HepG2 (cell line): Measurements from ENCODE around the gene PLLP. TPM values are rescaled to one million over a fixed set of nuclear protein-coding genes. Genes with fewer than 3 reads are reported as not detected.
A peak's percentile ranks its signal among the peaks of the same experiment; 100 is the strongest.

ENCODE experiments used
- ATAC-seq: fragments of 200-7000 bp; cut with Tn5 transposase; 3 replicates; pipeline ENCODE4 v1.9.1; 2020; ENCODE audit warnings: mild to moderate bottlenecking, moderate library complexity
- BruUV-seq: library from RNA; stranded (reverse); fragments of 400-500 nt; replicated peaks from 2 replicates; lab custom pipeline; 2021; lab: Mats Ljungman, UMichigan
- CTCF ChIA-PET: fragments of 300-600 bp; formaldehyde crosslinking; extraction: SDS; loops from one replicate; lab custom pipeline; 2021; ENCODE audit warnings: low total read pairs, inconsistent platforms, low intra/inter-chr PET ratio; lab: Yijun Ruan, JAX
- POLR2A ChIA-PET: fragments of 350-600 bp; sonication (Branson Sonifier 250); formaldehyde crosslinking; loops from one replicate; lab custom pipeline; 2020; ENCODE audit warnings: antibody characterized with exemption, inconsistent platforms; lab: Yijun Ruan, JAX
- DNase-seq: peaks from one replicate; pipeline ENCODE4 v3.0.0-alpha.2; 2015; ENCODE audit warnings: low spot score
- FAIRE-seq: peaks from 3 replicates; lab custom pipeline; 2011; peaks lifted over from hg19 to GRCh38; lab: Jason Lieb, UNC
- H2AFZ ChIP-seq: one replicate; pipeline ENCODE4 v1.6.1; 2011; ENCODE audit warnings: low read length, inconsistent platforms
- H3K27ac ChIP-seq: fragments of 300-600 bp; 3 replicates; pipeline ENCODE4 v1.8.0; 2011; ENCODE audit warnings: mixed run types, mild to moderate bottlenecking, mixed read lengths, low read length, inconsistent platforms; ENCODE audit not compliant: insufficient read depth; ENCODE audit errors: extremely low read length
- H3K27me3 ChIP-seq, 2 experiments: fragments of 200-600 bp in 1 of 2; 2 replicates in 1 of 2; 3 replicates in 1 of 2; pipeline versions ENCODE4 v1.6.0 to v1.8.0; 2011; ENCODE audit warnings: low read length in 2 of 2, mild to moderate bottlenecking in 2 of 2, moderate library complexity in 2 of 2, inconsistent platforms in 1 of 2; ENCODE audit not compliant: insufficient read depth in 2 of 2, control insufficient read depth in 1 of 2
- H3K36me3 ChIP-seq, 2 experiments: fragments of 200-600 bp in 1 of 2; replicated peaks in 1 of 2; 2 replicates in 1 of 2; 3 replicates in 1 of 2; pipeline versions ENCODE4 v1.5.1 to v1.8.0; 2011; ENCODE audit warnings: low read length in 2 of 2, inconsistent platforms in 1 of 2; ENCODE audit not compliant: insufficient read depth in 2 of 2, control insufficient read depth in 1 of 2
- H3K4me1 ChIP-seq: 2 replicates; pipeline ENCODE4 v1.5.1; 2012; ENCODE audit warnings: low read length, inconsistent platforms; ENCODE audit not compliant: insufficient read depth
- H3K4me2 ChIP-seq: 2 replicates; pipeline ENCODE4 v1.6.0; 2011; ENCODE audit warnings: low read depth, low read length, inconsistent platforms
- H3K4me3 ChIP-seq, 3 experiments: fragments of 200-600 bp in 1 of 3; sonication (generic), shearing (Covaris generic) in 1 of 3; replicated peaks in 1 of 3; 2 replicates each; pipeline ENCODE4 v1.5.1; 2011 to 2016; ENCODE audit warnings: low read length in 3 of 3, inconsistent platforms in 2 of 3, low read depth in 2 of 3, mild to moderate bottlenecking in 2 of 3, control low read depth in 1 of 3, mixed read lengths in 1 of 3; ENCODE audit not compliant: insufficient read depth in 1 of 3
- H3K79me2 ChIP-seq: one replicate; pipeline ENCODE4 v1.6.1; 2011; ENCODE audit warnings: low read length, inconsistent platforms; ENCODE audit not compliant: insufficient read depth
- H3K9ac ChIP-seq: 2 replicates; pipeline ENCODE4 v1.6.0; 2011; ENCODE audit warnings: mild to moderate bottlenecking, low read depth, low read length, inconsistent platforms; ENCODE audit not compliant: insufficient read depth
- H3K9me3 ChIP-seq: 2 replicates; pipeline ENCODE4 v1.5.1; 2012; ENCODE audit warnings: mild to moderate bottlenecking, low read length
- H4K20me1 ChIP-seq: 2 replicates; pipeline ENCODE4 v1.6.0; 2011; ENCODE audit warnings: inconsistent platforms, mild to moderate bottlenecking, low read length, moderate library complexity; ENCODE audit not compliant: insufficient read depth
- FOXA1 ChIP-seq, 2 experiments: fragments of 450-650 bp in 1 of 2; sonication (generic) in 1 of 2; formaldehyde crosslinking in 1 of 2; IDR thresholded peaks; 2 replicates each; pipeline versions ENCODE4 v1.4.0 to v1.6.1; 2016 to 2020; ENCODE audit warnings: missing genetic modification reagents in 1 of 2
- ZFX ChIP-seq: sonication (generic); formaldehyde crosslinking; IDR thresholded peaks from 2 replicates; pipeline ENCODE4 v1.4.0; 2020; ENCODE audit warnings: mild to moderate bottlenecking, low read depth, missing genetic modification reagents, moderate library complexity
- WGBS: methylation state at CpG from one replicate; pipeline ENCODE4 v1.1.6; 2017; ENCODE audit warnings: low lambda C conversion rate; 5-methylcytosine and 5-hydroxymethylcytosine counted together
- in situ Hi-C: cut with HindIII; loops from 2 replicates; pipeline ENCODE4 v1.10.0; 2017; ENCODE audit warnings: low pct_unique_long_range_greater_than_20kb; ENCODE audit not compliant: extremely low pct_ligation_motif_present
- intact Hi-C: fragments of 100-400 bp; cut with micrococcal nuclease; formaldehyde crosslinking; loops from one replicate; pipeline ENCODE4 v1.10.0; 2022; ENCODE audit not compliant: unreplicated experiment
- polyA plus RNA-seq, 8 experiments: library from polyadenylated mRNA; depleted of rRNA in 3 of 8; stranded (reverse) in 7 of 8; unstranded in 1 of 8; fragments of >200 nt; fragmentation: Illumina TruSeq in 4 of 8; extraction: Trizol in 4 of 8; gene quantifications; 2 replicates each; pipeline versions ENCODE4 v1.2.1 to v1.2.3, GENCODE V29; 2011 to 2016; ENCODE audit warnings: low read depth in 4 of 8, missing spikeins in 1 of 8, mixed read lengths in 1 of 8; ENCODE audit not compliant: insufficient read depth in 1 of 8
- total RNA-seq, 5 experiments: library from RNA; depleted of rRNA; stranded (reverse); fragments of >200 nt; fragmentation: Illumina TruSeq; extraction: Trizol; gene quantifications; 2 replicates each; pipeline ENCODE4 v1.2.3, GENCODE V29; 2016; ENCODE audit warnings: low read depth in 1 of 5
- TF ChIP-seq, protein P1 (sequence below): sonication (generic); formaldehyde crosslinking; IDR thresholded peaks from 2 replicates; pipeline ENCODE4 v1.4.0; 2020; ENCODE audit warnings: mild to moderate bottlenecking, missing genetic modification reagents
- TF ChIP-seq, protein P2 (sequence below): sonication (generic); formaldehyde crosslinking; IDR thresholded peaks from 2 replicates; pipeline ENCODE4 v1.5.1; 2020; ENCODE audit warnings: mild to moderate bottlenecking, missing genetic modification reagents, moderate library complexity

PLLP gene
- total and polyA plus RNA-seq, 2 of the 13 experiments (the other 11 are each of a cell fraction or from before 2014, with no cell fraction given) = 60.6 to 127 TPM

DNA sequence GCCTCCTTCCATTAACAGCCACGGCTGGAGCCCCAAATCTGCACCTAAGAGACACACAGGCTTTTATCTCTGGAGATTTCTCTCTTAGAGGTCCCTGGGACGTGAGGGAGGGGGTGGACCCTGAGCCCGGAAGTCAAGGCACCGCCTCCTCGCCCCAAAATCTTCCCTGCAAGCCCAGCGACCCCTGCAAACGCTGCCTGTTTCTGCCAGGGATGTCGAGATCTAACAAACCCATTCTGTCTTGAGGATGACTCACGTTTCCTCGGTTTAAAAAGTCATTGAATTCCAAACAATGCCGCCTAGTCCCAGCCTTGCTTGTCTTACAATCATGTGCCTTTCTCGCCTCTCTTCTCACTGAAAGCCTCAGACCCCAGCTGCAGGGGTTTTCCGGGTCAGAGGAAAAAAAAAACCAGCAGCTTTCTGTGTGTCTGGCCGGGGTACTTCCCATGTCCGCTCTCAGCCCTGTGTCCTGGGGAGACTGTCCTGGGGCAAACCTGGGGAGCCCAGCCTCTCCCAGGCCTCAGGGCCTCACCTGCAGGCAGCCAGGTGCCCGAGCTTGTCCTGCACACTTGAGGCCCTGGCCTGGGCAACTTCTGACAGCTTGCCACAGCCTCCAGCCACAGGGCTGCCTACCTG lies 24.1 kb downstream of the PLLP start (continued):
- TF ChIP-seq, protein P1, sequence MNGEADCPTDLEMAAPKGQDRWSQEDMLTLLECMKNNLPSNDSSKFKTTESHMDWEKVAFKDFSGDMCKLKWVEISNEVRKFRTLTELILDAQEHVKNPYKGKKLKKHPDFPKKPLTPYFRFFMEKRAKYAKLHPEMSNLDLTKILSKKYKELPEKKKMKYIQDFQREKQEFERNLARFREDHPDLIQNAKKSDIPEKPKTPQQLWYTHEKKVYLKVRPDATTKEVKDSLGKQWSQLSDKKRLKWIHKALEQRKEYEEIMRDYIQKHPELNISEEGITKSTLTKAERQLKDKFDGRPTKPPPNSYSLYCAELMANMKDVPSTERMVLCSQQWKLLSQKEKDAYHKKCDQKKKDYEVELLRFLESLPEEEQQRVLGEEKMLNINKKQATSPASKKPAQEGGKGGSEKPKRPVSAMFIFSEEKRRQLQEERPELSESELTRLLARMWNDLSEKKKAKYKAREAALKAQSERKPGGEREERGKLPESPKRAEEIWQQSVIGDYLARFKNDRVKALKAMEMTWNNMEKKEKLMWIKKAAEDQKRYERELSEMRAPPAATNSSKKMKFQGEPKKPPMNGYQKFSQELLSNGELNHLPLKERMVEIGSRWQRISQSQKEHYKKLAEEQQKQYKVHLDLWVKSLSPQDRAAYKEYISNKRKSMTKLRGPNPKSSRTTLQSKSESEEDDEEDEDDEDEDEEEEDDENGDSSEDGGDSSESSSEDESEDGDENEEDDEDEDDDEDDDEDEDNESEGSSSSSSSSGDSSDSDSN (CRISPR knock-in tag) = no peak

DNA sequence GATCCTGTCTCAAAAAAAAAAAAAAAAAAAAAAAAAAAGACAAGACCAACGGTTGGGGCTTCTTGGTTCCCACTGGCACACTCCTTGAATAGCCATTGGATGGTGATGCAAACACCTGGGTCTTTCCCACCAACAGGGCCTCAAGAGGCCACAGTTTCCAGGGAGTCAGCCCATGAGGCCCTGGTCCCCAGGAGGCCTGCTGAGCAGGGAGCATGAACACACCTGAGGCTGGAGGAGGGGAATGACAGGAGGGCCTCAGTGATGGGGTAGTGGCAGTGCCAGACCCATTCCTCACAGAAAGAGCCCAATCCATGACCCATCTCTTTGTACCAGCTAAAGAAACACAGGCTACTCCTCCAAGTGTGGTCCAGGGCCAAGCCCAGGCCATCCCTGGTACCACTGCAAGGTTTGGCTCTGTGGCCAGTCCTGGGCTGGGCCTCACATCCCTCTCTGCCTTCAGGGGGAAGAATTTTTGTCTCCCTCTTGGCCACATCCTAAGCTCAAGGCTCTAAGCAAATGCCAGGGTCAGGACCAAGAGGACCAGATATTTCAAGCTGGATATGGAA lies 25.5 kb downstream of the PLLP start:
- intact Hi-C loops = no loop called here
- Histone ChIP-seq H2AFZ (no peak overlapping the region), H3K36me3 (peaks cover 33 to 58% of the 10 kb centered on the region in 2 experiments), H3K27me3 (no peaks in the 10 kb centered on the region), H3K9me3 (no peaks in the 10 kb centered on the region), H3K9ac (no peak overlapping the region), H3K27ac (no peak overlapping the region), H3K4me3 (no peak overlapping the region)
- WGBS = 70% methylated on average over 1 of the region's 1 CpG
- CTCF ChIA-PET = no interaction called here
- no TSS peak for BruUV-seq
- ATAC-seq = no peak
- no peak for DNase-seq
- POLR2A ChIA-PET = interaction anchor here (0.7 kb wide), 1 partner anchor 9 kb away, joined by 3 read pairs; no protein-coding TSS in a partner anchor
- peak; percentile 26; the same call in 1 of the 2 replicates for TF ChIP-seq ZFX (CRISPR knock-in tag)
- no peak for TF ChIP-seq FOXA1 (IDR thresholded peaks at IDR 0.05)
- TF ChIP-seq FOXA1 (CRISPR knock-in tag; IDR thresholded peaks at IDR 0.05) = no peak
- TF ChIP-seq, protein P2, sequence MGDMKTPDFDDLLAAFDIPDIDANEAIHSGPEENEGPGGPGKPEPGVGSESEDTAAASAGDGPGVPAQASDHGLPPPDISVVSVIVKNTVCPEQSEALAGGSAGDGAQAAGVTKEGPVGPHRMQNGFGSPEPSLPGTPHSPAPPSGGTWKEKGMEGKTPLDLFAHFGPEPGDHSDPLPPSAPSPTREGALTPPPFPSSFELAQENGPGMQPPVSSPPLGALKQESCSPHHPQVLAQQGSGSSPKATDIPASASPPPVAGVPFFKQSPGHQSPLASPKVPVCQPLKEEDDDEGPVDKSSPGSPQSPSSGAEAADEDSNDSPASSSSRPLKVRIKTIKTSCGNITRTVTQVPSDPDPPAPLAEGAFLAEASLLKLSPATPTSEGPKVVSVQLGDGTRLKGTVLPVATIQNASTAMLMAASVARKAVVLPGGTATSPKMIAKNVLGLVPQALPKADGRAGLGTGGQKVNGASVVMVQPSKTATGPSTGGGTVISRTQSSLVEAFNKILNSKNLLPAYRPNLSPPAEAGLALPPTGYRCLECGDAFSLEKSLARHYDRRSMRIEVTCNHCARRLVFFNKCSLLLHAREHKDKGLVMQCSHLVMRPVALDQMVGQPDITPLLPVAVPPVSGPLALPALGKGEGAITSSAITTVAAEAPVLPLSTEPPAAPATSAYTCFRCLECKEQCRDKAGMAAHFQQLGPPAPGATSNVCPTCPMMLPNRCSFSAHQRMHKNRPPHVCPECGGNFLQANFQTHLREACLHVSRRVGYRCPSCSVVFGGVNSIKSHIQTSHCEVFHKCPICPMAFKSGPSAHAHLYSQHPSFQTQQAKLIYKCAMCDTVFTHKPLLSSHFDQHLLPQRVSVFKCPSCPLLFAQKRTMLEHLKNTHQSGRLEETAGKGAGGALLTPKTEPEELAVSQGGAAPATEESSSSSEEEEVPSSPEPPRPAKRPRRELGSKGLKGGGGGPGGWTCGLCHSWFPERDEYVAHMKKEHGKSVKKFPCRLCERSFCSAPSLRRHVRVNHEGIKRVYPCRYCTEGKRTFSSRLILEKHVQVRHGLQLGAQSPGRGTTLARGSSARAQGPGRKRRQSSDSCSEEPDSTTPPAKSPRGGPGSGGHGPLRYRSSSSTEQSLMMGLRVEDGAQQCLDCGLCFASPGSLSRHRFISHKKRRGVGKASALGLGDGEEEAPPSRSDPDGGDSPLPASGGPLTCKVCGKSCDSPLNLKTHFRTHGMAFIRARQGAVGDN (CRISPR knock-in tag) = peak; percentile 14; the same call in 1 of the 2 replicates
- TF ChIP-seq, all 625 proteins: peak for 2
- peaks cover 1% of the 10 kb centered on the region for H3K4me1 ChIP-seq
- peaks cover 3% of the 10 kb centered on the region for H3K79me2 ChIP-seq
- no peak overlapping the region for H3K4me2 ChIP-seq
- H4K20me1 ChIP-seq = no peaks in the 10 kb centered on the region
- FAIRE-seq = no peak
- in situ Hi-C loops = no loop called here
